HepG2 (cell line): Measurements from ENCODE around the gene STEAP2. TPM values are rescaled to one million over a fixed set of nuclear protein-coding genes. Genes with fewer than 3 reads are reported as not detected.
A peak's percentile ranks its signal among the peaks of the same experiment; 100 is the strongest.

Experiments
- BCL6 ChIP-seq: IDR thresholded peaks from 2 replicates; pipeline ENCODE4 v1.6.1; 2016; ENCODE audit warnings: missing genetic modification reagents, missing compliant biosample characterization
- FOSL2 ChIP-seq: sonication (generic); formaldehyde crosslinking; IDR thresholded peaks from 2 replicates; pipeline ENCODE4 v1.4.0; 2020; ENCODE audit warnings: missing genetic modification reagents
- GFI1 ChIP-seq: sonication (generic); formaldehyde crosslinking; IDR thresholded peaks from 2 replicates; pipeline ENCODE4 v1.5.0; 2020; ENCODE audit warnings: missing genetic modification reagents, mild to moderate bottlenecking, borderline replicate concordance
- KLF13 ChIP-seq: sonication (generic); formaldehyde crosslinking; IDR thresholded peaks from 2 replicates; pipeline ENCODE4 v1.4.0; 2020; ENCODE audit warnings: mild to moderate bottlenecking, missing genetic modification reagents
- MBD4 ChIP-seq: IDR thresholded peaks from 2 replicates; pipeline ENCODE4 v1.6.1; 2012; ENCODE audit warnings: low read length, inconsistent platforms, borderline replicate concordance
- MED13 ChIP-seq: sonication (generic); formaldehyde crosslinking; IDR thresholded peaks from 2 replicates; pipeline ENCODE4 v1.5.0; 2020; ENCODE audit warnings: missing genetic modification reagents
- NRL ChIP-seq: sonication (generic); formaldehyde crosslinking; IDR thresholded peaks from 2 replicates; pipeline ENCODE4 v1.5.0; 2020; ENCODE audit warnings: missing genetic modification reagents, mild to moderate bottlenecking, moderate library complexity, borderline replicate concordance
- ZBTB1 ChIP-seq: sonication (generic); formaldehyde crosslinking; IDR thresholded peaks from 2 replicates; pipeline ENCODE4 v1.4.0; 2020; ENCODE audit warnings: missing genetic modification reagents, borderline replicate concordance
- ZNF850 ChIP-seq: sonication (generic); formaldehyde crosslinking; conservative IDR thresholded peaks from 2 replicates; pipeline ENCODE4 v1.9.0; 2021; ENCODE audit warnings: mild to moderate bottlenecking, missing genetic modification reagents
- ZSCAN30 ChIP-seq: sonication (generic); formaldehyde crosslinking; IDR thresholded peaks from 2 replicates; pipeline ENCODE4 v1.5.0; 2020; ENCODE audit warnings: mild to moderate bottlenecking, missing genetic modification reagents
- polyA plus RNA-seq, 8 experiments: library from polyadenylated mRNA; depleted of rRNA in 3 of 8; stranded (reverse) in 7 of 8; unstranded in 1 of 8; fragments of >200 nt; fragmentation: Illumina TruSeq in 4 of 8; extraction: Trizol in 4 of 8; gene quantifications; 2 replicates each; pipeline versions ENCODE4 v1.2.1 to v1.2.3, GENCODE V29; 2011 to 2016; ENCODE audit warnings: low read depth in 4 of 8, missing spikeins in 1 of 8, mixed read lengths in 1 of 8; ENCODE audit not compliant: insufficient read depth in 1 of 8
- total RNA-seq, 5 experiments: library from RNA; depleted of rRNA; stranded (reverse); fragments of >200 nt; fragmentation: Illumina TruSeq; extraction: Trizol; gene quantifications; 2 replicates each; pipeline ENCODE4 v1.2.3, GENCODE V29; 2016; ENCODE audit warnings: low read depth in 1 of 5
- TF ChIP-seq, protein P1 (sequence below): fragments of 450-650 bp; IDR thresholded peaks from 2 replicates; pipeline ENCODE4 v1.6.1; 2016
- TF ChIP-seq, protein P2 (sequence below): sonication (generic); formaldehyde crosslinking; IDR thresholded peaks from 2 replicates; pipeline ENCODE4 v1.4.0; 2020; ENCODE audit warnings: missing genetic modification reagents
- TF ChIP-seq, protein P3 (sequence below): sonication (generic); formaldehyde crosslinking; IDR thresholded peaks from one replicate; pipeline ENCODE4 v1.5.1; 2020; ENCODE audit warnings: mild to moderate bottlenecking, missing genetic modification reagents; ENCODE audit errors: not compliant biosample characterization

STEAP2 gene
- total and polyA plus RNA-seq, 2 of the 13 experiments (the other 11 are each of a cell fraction or from before 2014, with no cell fraction given): 4.3 to 4.4 TPM

GRCh38 chr7:90244909-90245851 lies 33.6 kb downstream of the STEAP2 start, which contains the start of gene CFAP69 (continued):
- TF ChIP-seq ZSCAN30 (CRISPR knock-in tag): no peak
- peak; percentile 52 for TF ChIP-seq FOSL2 (CRISPR knock-in tag)
- TF ChIP-seq GFI1 (CRISPR knock-in tag): no peak
- peak; percentile 57; the same call in 1 of the 2 replicates for TF ChIP-seq BCL6
- TF ChIP-seq, protein P1, sequence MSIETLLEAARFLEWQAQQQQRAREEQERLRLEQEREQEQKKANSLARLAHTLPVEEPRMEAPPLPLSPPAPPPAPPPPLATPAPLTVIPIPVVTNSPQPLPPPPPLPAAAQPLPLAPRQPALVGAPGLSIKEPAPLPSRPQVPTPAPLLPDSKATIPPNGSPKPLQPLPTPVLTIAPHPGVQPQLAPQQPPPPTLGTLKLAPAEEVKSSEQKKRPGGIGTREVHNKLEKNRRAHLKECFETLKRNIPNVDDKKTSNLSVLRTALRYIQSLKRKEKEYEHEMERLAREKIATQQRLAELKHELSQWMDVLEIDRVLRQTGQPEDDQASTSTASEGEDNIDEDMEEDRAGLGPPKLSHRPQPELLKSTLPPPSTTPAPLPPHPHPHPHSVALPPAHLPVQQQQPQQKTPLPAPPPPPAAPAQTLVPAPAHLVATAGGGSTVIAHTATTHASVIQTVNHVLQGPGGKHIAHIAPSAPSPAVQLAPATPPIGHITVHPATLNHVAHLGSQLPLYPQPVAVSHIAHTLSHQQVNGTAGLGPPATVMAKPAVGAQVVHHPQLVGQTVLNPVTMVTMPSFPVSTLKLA: 0 out of 2 replicates have a peak, but pooled peaks have one; percentile 48
- no peak; the same call in 1 of the 2 replicates for TF ChIP-seq KLF13 (CRISPR knock-in tag)
- no peak for TF ChIP-seq ZBTB1 (CRISPR knock-in tag)
- TF ChIP-seq, protein P2, sequence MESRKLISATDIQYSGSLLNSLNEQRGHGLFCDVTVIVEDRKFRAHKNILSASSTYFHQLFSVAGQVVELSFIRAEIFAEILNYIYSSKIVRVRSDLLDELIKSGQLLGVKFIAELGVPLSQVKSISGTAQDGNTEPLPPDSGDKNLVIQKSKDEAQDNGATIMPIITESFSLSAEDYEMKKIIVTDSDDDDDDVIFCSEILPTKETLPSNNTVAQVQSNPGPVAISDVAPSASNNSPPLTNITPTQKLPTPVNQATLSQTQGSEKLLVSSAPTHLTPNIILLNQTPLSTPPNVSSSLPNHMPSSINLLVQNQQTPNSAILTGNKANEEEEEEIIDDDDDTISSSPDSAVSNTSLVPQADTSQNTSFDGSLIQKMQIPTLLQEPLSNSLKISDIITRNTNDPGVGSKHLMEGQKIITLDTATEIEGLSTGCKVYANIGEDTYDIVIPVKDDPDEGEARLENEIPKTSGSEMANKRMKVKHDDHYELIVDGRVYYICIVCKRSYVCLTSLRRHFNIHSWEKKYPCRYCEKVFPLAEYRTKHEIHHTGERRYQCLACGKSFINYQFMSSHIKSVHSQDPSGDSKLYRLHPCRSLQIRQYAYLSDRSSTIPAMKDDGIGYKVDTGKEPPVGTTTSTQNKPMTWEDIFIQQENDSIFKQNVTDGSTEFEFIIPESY (CRISPR knock-in tag): 0 out of 2 replicates have a peak, but pooled peaks have one; percentile 17
- no peak for TF ChIP-seq MED13
- TF ChIP-seq ZNF850 (CRISPR knock-in tag): no peak
- peak; percentile 36; the same call in 1 of the 2 replicates for TF ChIP-seq NRL (CRISPR knock-in tag)
- TF ChIP-seq, protein P3, sequence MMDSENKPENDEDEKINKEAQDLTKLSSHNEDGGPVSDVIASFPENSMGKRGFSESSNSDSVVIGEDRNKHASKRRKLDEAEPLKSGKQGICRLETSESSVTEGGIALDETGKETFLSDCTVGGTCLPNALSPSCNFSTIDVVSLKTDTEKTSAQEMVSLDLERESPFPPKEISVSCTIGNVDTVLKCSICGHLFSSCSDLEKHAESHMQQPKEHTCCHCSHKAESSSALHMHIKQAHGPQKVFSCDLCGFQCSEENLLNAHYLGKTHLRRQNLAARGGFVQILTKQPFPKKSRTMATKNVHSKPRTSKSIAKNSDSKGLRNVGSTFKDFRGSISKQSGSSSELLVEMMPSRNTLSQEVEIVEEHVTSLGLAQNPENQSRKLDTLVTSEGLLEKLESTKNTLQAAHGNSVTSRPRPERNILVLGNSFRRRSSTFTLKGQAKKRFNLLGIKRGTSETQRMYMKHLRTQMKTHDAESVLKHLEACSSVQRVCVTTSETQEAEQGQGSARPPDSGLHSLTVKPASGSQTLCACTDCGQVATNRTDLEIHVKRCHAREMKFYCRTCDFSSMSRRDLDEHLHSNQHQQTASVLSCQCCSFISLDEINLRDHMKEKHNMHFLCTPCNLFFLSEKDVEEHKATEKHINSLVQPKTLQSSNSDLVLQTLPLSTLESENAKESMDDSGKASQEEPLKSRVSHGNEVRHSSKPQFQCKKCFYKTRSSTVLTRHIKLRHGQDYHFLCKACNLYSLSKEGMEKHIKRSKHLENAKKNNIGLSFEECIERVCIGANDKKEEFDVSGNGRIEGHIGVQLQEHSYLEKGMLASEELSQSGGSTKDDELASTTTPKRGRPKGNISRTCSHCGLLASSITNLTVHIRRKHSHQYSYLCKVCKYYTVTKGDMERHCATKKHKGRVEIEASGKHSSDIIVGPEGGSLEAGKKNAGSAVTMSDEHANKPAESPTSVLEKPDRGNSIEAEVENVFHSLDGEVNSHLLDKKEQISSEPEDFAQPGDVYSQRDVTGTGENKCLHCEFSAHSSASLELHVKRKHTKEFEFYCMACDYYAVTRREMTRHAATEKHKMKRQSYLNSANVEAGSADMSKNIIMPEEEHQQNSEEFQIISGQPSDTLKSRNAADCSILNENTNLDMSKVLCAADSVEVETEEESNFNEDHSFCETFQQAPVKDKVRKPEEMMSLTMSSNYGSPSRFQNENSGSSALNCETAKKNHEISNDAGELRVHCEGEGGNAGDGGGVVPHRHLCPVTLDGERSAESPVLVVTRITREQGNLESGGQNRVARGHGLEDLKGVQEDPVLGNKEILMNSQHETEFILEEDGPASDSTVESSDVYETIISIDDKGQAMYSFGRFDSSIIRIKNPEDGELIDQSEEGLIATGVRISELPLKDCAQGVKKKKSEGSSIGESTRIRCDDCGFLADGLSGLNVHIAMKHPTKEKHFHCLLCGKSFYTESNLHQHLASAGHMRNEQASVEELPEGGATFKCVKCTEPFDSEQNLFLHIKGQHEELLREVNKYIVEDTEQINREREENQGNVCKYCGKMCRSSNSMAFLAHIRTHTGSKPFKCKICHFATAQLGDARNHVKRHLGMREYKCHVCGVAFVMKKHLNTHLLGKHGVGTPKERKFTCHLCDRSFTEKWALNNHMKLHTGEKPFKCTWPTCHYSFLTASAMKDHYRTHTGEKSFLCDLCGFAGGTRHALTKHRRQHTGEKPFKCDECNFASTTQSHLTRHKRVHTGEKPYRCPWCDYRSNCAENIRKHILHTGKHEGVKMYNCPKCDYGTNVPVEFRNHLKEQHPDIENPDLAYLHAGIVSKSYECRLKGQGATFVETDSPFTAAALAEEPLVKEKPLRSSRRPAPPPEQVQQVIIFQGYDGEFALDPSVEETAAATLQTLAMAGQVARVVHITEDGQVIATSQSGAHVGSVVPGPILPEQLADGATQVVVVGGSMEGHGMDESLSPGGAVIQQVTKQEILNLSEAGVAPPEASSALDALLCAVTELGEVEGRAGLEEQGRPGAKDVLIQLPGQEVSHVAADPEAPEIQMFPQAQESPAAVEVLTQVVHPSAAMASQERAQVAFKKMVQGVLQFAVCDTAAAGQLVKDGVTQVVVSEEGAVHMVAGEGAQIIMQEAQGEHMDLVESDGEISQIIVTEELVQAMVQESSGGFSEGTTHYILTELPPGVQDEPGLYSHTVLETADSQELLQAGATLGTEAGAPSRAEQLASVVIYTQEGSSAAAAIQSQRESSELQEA (CRISPR knock-in tag): no peak
- no peak for TF ChIP-seq MBD4
